Endometrium (tissue), 2 donors: Measurements from ENCODE around the gene ALDH1L1.

ENCODE experiments used
- FAIRE-seq: peaks from 2 replicates; lab custom pipeline; 2012; peaks lifted over from hg19 to GRCh38; lab: Jason Lieb, UNC
- donor health status: control.
- donor health status: control.

Gene ALDH1L1

GRCh38 chr3:126154391-126155279 lies 25.8 kb downstream of the ALDH1L1 start:
- FAIRE-seq: no peak

GRCh38 chr3:126153695-126154360 lies 26.6 kb downstream of the ALDH1L1 start:
- no peak for FAIRE-seq

DNA sequence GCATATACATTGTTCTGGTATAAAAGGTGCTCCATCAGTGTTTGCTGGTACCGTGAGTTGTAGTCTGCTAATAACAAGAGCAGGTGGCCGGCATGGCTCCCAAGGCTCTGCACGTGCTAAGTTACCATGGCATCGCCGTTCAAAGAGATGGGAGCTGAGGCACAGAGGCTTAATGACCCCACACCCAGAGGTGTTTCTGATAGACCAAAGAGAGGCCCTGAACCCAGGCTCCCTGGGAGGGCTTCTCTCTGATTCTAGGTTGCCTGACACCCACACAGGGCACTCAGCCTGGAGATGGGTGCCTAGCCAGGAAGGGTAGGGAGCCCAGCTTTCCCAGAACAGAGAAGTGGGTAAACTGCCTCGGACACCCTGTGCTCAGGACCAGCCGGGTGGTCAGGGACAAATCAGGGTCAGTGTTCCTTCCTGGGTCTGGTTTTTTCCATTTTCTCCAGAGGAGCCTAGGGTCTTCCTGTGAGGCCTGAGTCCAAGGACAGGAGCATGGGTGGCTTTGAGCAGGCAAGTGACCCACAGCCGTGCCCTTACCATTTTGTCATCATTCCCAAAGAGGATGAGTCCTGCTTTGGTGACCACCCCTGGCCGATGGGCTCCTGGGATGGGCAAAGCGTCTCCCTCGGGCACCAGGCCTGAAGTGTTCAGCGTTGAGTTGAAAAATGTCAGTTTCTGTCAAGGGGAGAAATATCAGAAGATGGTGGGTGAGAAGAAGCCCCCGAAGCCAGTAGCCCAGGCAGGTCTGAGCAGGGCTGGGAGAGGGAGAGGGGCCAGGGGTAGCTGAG lies 27.3 kb downstream of the ALDH1L1 start:
- no peak for FAIRE-seq

DNA sequence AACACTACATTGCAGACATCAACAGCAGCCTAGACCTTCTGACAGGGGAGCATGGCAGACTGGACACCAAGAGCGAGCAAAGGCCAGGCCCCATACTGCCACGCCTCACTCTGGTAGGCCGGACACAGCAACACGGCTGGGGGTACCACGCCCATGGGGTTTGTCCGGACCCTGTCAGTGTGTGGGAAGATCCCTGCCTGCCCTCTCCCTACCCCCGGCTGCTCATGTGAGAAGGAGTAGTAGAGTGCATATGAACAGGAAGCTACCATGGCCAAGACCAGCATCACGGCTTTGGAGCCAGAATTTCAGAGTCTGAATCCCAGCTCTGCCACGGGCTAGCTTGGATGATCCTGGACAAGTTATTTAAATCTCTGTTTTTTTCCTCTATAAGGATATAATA lies 27.9 kb downstream of the ALDH1L1 start:
- no peak for FAIRE-seq

DNA sequence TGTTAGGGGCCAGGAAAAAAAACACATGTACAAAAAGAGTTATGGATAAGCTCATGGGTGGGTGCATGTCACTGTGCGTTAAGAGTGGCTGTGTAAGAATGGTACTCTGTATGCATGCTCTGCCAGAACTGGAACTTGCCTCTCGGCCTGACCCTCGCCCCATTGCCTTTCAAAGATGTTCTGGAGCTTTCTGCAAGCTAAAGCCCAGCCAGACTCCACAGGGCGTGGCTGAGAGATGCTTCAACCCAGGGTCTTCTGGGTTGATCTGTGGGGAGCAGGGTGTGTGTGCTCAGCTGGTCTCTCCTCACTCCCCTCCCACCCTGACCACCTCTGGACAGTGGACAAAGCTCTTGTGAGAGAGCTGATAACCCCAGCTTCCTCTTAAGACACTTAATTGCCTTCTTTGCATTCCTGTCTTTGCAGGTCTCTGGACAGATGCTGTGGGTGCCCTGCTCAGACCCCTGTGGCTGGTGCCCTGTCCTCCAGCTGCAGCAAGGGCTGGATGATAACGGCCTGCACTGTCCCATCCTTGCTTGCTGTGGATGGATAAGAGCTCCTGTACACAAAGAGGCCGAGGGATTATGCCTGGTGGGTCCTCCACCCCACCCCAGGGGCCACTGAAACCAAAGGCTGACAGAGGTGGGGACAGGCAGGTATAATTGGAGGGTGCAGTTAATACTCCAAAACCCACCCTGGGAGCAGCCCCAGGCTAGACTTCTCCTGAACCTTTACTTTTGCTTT lies 28.7 kb downstream of the ALDH1L1 start:
- FAIRE-seq: no peak

DNA sequence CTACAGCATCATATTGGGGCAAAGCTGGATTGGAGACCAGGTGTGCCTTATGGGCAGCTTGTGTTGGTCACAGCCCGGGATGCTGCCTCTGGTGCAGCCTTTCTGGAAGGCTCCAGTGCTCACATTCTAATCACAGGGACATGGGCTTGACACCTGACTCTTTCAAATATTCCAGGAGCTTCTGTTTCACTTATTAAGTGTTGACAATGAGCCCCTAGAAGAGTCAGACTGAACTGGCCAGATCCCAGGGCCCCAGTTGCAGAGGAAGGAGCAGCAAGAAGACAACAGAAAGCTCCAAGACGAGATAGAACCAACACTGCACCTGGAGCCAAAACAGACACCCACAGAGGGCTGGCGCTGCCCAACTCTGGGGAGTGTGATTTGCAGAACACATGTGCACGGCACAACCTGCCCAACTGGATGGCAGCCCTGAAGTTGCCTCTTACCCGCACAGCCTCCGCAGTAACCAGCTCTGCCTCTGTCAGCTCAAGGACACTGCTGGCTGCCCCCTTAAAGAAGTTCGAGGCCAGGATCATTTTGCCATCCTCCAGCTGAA lies 30.3 kb downstream of the ALDH1L1 start:
- FAIRE-seq: no peak

DNA sequence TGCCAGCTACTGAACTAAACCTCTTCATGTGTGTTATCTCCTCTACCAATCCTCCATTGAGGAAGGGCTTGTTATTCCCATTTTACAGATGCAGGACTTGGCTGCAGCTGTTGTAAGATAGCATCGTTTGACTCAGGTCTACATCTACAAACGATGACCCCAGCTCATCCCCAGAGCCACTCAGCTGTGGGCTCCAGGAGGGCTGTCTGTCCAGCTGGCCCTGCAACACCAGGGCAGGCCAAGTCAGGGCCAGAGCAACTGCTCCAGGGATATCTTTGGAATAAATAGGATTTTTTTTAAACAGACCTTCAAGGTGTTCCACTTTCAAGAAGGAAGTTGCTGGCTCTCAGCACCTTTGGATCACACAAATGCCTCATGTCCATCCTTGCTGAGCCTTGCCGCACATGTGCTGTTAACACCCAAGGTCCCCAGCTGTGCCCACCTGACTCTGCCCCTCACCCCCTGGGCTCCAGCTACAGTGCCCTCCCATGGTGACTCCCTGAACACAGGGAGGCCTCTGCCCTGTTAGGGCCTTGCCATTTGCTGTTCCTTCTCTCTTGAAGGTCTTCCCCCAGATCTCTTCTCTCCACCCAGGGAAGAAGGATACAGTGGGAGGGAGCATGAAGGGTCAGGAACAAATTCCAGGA lies 31.0 kb downstream of the ALDH1L1 start:
- FAIRE-seq: no peak

DNA sequence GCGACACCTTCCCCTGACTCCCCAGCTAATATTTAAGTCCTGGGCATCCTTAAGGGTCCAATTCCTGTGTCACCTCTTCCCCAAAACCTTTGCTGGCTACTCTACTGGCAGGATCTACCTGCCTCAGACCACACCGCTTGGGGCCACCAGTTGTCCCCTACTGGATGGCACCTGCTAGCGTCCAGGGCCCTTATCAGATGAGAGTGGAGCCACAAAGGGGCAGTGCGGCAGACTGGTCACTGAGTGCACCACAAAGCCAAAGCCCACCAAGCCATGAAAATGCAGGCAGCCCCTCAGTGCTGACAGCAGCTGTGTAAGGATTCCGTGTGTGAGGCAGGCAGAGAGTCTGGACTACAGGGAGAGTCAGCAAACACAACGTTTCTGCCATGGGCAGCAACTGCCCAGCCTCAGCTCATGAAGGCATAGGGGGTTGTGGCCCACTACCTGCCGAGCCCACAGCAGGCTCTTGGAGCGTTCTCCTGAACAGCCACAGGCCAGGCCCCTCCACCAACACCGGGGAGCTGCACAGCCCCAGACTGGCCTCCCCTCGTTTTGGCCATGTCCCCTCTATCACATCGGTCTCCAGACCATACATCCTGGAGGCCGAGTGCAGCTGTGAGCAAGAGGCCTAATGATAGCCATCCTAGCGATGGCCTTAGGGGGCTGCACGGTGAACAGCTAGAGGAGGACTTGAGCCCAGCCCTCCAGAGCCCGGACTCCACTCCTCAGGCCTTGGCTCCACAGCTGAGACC lies 32.3 kb downstream of the ALDH1L1 start:
- FAIRE-seq: no peak

DNA sequence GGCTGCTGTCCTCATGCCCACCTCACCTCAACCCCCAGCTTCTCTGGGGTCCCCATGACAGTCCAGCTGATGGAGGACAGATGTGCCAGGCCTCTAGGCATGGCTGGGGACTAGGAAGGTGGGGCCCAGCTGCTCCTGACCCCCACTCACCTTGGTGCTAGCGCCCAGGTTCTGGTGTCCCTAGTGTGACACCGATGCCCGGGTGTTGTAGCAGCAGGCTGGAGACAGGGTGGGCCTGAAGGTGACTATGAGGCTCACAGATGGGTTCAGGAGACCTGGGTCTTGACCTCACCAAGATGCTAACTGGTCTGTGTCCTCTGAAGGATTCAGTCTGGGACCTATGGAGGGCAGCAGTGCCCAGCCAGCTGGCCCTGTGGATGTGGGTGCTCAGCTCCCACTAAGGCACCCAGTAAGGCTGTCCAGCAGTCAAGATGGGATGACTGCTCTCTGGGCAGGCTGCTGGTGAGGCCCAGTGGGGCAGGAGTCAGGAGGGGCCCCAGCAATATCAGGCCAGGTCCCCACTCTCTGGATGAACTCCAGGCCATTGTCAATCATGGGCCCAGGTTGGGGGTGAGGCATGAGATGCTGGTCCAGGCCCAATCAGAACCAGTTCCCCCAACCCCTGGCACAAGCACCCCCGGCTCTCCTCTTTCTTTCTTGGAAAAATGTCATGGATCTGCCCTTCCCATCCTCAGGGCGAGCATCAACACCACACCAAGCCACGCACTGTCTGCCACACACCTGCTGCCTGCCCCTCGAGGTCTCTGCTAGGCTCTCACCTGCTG lies 33.0 kb downstream of the ALDH1L1 start:
- FAIRE-seq: no peak

- no peak for FAIRE-seq
These were observed 33.8 kb downstream of the ALDH1L1 start for GRCh38 chr3:126146525-126147146.

DNA sequence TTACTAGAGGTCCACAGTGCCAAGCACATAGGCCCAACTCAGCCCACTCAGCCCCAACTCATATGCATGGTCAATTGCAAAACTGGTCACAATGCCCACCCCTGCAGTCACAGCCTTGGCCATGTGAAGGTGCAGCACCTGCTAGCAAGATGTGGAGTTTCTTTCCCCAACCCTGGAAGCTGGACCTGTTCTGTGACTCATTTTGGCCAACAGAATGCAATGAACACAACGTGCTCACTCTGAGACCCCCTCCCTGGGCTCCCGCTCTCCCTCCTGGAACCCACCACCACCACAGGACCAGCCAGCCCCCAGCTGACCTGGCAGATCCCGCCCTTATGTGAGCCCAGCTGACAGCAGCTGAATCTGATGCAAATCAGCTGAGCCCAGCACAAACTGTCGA lies 34.4 kb downstream of the ALDH1L1 start:
- no peak for FAIRE-seq

DNA sequence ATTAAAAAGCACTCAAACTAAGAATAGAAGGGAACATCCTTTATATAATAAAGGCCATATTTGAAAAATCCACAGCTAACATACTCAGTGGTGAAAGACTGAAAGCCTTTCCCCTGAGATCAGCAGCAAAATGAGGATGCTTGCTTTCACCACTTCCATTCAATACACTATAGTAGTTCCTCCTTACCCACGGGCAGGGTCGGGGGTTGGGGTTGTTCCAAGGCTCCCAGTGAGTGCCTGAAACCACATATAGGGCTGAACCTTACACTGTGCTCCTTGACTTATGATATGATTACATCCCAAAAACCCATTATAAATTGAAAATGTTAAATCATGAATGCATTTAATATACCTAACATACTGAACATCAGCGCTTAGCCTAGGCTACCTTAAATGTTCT lies 37.7 kb downstream of the ALDH1L1 start:
- FAIRE-seq: no peak

DNA sequence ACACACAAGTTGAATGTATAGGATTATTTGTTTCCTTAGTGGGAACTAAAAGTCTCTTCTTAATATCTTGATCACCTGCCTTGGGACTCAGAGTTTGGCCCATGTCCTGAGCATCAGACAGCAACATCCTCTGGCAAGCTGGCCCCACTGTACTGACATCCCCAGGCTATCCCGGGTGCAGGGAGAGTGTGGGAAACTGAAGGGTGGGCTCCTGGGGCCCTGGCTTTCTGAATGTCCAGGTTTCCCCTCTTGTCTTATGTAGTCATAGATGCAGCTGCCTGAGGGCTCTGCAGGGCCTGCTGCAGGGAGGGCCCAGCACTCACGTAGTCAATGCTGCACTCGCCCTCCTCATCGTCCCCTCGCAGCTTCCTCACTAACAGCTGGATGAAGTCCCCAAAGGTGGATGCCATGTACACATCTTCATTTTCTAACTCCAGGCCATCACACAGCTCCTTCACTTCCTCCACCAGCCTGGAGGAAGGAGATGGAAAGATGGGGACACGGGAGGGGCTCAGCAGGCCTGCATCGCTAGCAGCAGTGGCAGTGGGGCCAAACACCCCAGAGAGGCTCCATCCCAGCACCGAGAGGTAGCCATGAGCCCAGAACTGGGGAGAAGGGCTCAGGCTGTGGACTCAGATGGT lies 42.8 kb downstream of the ALDH1L1 start:
- FAIRE-seq: no peak

DNA sequence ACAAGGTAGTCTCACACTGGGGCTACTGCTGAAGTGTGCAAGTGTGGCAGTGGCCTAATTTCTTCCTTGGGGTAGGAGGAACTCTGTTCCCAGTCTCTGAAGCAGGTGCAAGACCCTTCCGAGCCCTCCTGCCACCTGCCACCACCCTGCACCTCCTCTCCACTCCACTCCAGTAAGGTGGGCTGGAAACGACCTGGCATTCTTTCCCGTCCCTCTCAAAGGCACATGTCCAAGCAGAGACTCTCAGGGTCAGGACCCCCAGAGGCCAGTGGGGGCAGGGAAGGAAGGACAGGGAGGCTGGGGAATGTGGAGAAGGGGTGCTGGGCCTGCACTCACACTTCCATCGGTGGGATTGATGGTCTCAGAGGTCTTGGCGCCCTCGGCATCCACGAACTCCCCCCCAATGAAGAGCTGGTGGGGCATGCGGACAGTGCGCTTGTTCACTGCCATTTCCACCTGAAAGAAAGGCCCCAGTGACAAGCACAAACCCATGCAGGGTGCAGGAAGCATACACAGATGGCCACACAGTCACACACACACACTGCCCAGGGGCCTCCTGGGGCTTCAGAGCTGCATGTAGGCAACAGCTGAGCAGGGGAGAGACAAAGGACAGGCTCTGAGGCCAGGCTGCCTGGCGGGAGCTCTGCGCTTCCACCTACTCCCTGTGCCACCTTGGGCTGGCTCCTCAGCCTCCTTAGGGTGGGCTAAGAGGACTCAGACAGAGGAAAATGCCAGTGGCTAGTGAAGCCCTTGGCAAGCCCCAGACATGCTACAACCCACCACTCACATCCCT lies 43.8 kb downstream of the ALDH1L1 start:
- no peak for FAIRE-seq

DNA sequence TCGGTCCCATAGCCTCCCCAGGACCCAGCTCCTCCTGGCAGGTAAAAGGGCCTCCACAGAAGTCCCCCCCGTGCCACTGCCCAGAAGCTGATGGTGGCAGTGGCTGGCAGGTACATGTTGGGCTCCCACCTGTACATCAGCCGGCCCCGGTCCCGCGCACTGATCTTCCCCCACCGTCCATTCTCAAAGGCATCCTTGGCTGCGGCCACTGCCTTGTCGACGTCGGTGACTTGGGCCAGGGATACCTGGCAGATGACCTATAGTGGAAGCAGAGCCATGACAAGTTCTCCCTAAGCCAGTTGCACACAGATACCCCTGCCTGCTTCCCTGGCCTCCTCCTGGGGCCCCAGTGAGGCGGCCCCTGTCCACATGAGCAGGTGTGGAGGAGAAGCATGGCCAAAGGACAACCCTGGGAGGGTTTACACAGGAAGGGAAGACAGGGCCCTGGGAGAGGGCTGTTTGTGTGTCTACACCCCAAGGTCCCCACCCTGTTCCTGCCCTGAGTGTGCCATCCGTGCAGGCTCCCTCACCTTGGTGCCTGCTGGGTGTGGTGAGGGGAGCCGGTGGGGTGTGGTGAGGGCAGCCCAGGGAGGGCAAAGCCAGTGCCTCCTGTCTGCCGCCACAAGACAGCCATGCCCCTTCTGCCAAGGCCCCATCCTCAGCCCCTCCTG lies 44.8 kb downstream of the ALDH1L1 start:
- no peak for FAIRE-seq

DNA sequence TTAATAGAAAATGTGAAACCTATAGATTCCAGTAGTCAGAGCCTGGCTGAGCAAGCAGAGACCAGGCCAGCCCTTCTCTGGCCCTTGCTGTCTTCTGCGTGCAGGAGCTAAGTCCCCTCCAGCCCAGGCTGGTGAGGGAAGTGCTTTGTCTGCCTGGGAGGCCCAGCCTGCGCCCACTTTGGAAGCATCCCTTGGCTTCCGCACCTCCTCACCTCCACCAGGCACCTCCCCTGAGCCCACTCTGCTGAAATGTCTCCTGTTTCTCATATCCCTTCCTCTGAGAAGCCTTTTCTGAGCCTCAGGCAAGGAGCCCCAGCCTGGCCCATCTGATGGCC lies 45.3 kb downstream of the ALDH1L1 start:
- no peak for FAIRE-seq

- no peak for FAIRE-seq
These were observed 46.0 kb downstream of the ALDH1L1 start for GRCh38 chr3:126134219-126134975.
